OCI-LY7 (cell line): ENCODE data around the gene RMP24.

ENCODE experiments used
- EZH2phosphoT487 ChIP-seq: fragments of 200-600 bp; sonication (generic); IDR thresholded peaks from 2 replicates; pipeline ENCODE4 v1.6.1; 2018; ENCODE audit warnings: low read depth, borderline replicate concordance, mild to moderate bottlenecking, mixed run types, antibody characterized with exemption, low read length, moderate library complexity, mixed read lengths
- TF ChIP-seq, protein P1 (sequence below): fragments of 200-600 bp; sonication (generic); conservative IDR thresholded peaks from 2 replicates; pipeline ENCODE4 v1.5.1; 2014; ENCODE audit warnings: mild to moderate bottlenecking, antibody characterized with exemption, low read length, moderate library complexity, mixed read lengths

- TF ChIP-seq, protein P1, sequence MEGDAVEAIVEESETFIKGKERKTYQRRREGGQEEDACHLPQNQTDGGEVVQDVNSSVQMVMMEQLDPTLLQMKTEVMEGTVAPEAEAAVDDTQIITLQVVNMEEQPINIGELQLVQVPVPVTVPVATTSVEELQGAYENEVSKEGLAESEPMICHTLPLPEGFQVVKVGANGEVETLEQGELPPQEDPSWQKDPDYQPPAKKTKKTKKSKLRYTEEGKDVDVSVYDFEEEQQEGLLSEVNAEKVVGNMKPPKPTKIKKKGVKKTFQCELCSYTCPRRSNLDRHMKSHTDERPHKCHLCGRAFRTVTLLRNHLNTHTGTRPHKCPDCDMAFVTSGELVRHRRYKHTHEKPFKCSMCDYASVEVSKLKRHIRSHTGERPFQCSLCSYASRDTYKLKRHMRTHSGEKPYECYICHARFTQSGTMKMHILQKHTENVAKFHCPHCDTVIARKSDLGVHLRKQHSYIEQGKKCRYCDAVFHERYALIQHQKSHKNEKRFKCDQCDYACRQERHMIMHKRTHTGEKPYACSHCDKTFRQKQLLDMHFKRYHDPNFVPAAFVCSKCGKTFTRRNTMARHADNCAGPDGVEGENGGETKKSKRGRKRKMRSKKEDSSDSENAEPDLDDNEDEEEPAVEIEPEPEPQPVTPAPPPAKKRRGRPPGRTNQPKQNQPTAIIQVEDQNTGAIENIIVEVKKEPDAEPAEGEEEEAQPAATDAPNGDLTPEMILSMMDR, result no peak
- TF ChIP-seq EZH2phosphoT487, result no peak
These were observed 29.8 kb upstream of the RMP24 start for GRCh38 chr18:35942661-35943060.
